ENCODE measurements around the gene RASD1. TPM values are rescaled to one million over a fixed set of nuclear protein-coding genes. Genes with fewer than 3 reads are reported as not detected.

RASD1 gene
- polyA plus RNA-seq, 2 of the 4 experiments (the other 2 are of a cell fraction) = 0.92 to 1.4 TPM

- no peak for TF ChIP-seq HOXB5 (CRISPR knock-in tag; IDR thresholded peaks at IDR 0.05)
- no peak for TF ChIP-seq CBX8 (IDR thresholded peaks at IDR 0.05)
- no peaks in the 10 kb centered on the region for H3K9me3 ChIP-seq
- FAIRE-seq = peak; percentile 83
- H3K4me2 ChIP-seq = no peak overlapping the region
- H3K4me1 ChIP-seq = peaks cover 37% of the 10 kb centered on the region
- H3K4me3 ChIP-seq = no peak overlapping the region
- H3K27ac ChIP-seq = no peak overlapping the region
- ChIA-PET POLR2A (no interaction called here), CTCF (interaction anchor here (2.3 to 7.2 kb wide), 2 partner anchors 36 to 37 kb away, joined by 12 to 81 read pairs; partner anchors contain the start of gene RASD1)
- WGBS (ENCODE audit: missing lambda C conversion rate) = 83% methylated on average over 1 of the region's 1 CpG
- ATAC-seq = no peak
- no peak for DNase-seq (ENCODE audit: low read depth in 1 of 2, low spot score in 1 of 2)
These were observed 36.8 kb upstream of the RASD1 start for GRCh38 chr17:17532991-17533390.

- no peak for TF ChIP-seq NFE2L2 (conservative IDR thresholded peaks at IDR 0.05; ENCODE audit: low read length)
- no peak for TF ChIP-seq KDM5A (IDR thresholded peaks at IDR 0.05)
- TF ChIP-seq CHD2 (IDR thresholded peaks at IDR 0.05; ENCODE audit: low read length, partially characterized antibody) = no peak
- no peak for TF ChIP-seq NPAS2 (CRISPR knock-in tag; IDR thresholded peaks at IDR 0.05; ENCODE audit: borderline replicate concordance)
- no peak for TF ChIP-seq JUN (IDR thresholded peaks at IDR 0.05)
- no peak for TF ChIP-seq CTCF (IDR thresholded peaks at IDR 0.05)
- TF ChIP-seq JUNB (IDR thresholded peaks at IDR 0.05) = no peak
- TF ChIP-seq FOXS1 (CRISPR knock-in tag; IDR thresholded peaks at IDR 0.05) = no peak
- TF ChIP-seq BHLHE40 (IDR thresholded peaks at IDR 0.05; ENCODE audit: low read depth, low read length) = no peak
- TF ChIP-seq USF2 (IDR thresholded peaks at IDR 0.05) = no peak
- no peak for TF ChIP-seq GATA3 (IDR thresholded peaks at IDR 0.05; ENCODE audit: borderline replicate concordance)
- TF ChIP-seq HEYL (CRISPR knock-in tag; IDR thresholded peaks at IDR 0.05) = no peak
- no peak for TF ChIP-seq ZSCAN20 (CRISPR knock-in tag; IDR thresholded peaks at IDR 0.05)
- TF ChIP-seq REST (IDR thresholded peaks at IDR 0.05) = no peak
- TF ChIP-seq HDAC2 (IDR thresholded peaks at IDR 0.05) = no peak
- no peak overlapping the region for H3K27ac ChIP-seq
- 76% methylated on average over 4 of the region's 4 CpGs for WGBS (ENCODE audit: missing lambda C conversion rate)
- FAIRE-seq (no peak), DNase-seq (ENCODE audit: low read depth in 1 of 2, low spot score in 1 of 2) (no peak), ATAC-seq (no peak)
- peaks cover 18% of the 10 kb centered on the region for H3K4me1 ChIP-seq
- H3K9me3 ChIP-seq = no peaks in the 10 kb centered on the region
- POLR2A ChIA-PET = no interaction called here
- H3K4me3 ChIP-seq = no peak overlapping the region
- CTCF ChIA-PET = interaction anchor here (1.0 to 8.1 kb wide), 5 partner anchors 7 to 111 kb away, joined by 3 to 47 read pairs (median 3); no protein-coding TSS in a partner anchor
- H3K4me2 ChIP-seq = no peak overlapping the region
These were observed 35.0 kb upstream of the RASD1 start for GRCh38 chr17:17531156-17531555.

Data from A549 (cell line).